ENCODE measurements around the gene BCKDHB. TPM values are rescaled to one million over a fixed set of nuclear protein-coding genes. Genes with fewer than 3 reads are reported as not detected.
"Not testable (repeated sequence)": the region's sequence is repeated elsewhere in the genome, so short reads cannot be mapped to it uniquely, and the experiment has no call there.

The BCKDHB gene
- total RNA-seq, 3 donors from 2014 or later (not counting 1 experiment from before 2014, with no cell fraction given) = 11.1 to 13.7 (median 12.8) TPM

GRCh38 chr6:80233958-80234357 is 127.5 kb downstream of the BCKDHB start:
- H3K27me3 ChIP-seq (ENCODE audit: control insufficient read depth, insufficient read depth, low read length) = no peaks in the 10 kb centered on the region
- no peaks in the 10 kb centered on the region for H3K4me1 ChIP-seq (ENCODE audit: control insufficient read depth, insufficient read depth, low read length)
- H3K4me3 ChIP-seq (ENCODE audit: low read length) = no peak overlapping the region
- TF ChIP-seq CTCF (IDR thresholded peaks at IDR 0.05) = no peak
- no peak overlapping the region for H3K4me3 Mint-ChIP-seq
- ATAC-seq (no peak), DNase-seq (no peak)
- H3K27ac Mint-ChIP-seq = no peak overlapping the region
- no peaks in the 10 kb centered on the region for H3K36me3 Mint-ChIP-seq
- no peak overlapping the region for H3K27ac ChIP-seq (ENCODE audit: low read length)
- no peaks in the 10 kb centered on the region for H3K9me3 Mint-ChIP-seq
- H3K36me3 ChIP-seq (ENCODE audit: control insufficient read depth, insufficient read depth, low read length) = no peaks in the 10 kb centered on the region
- no peaks in the 10 kb centered on the region for H3K9me3 ChIP-seq (ENCODE audit: control insufficient read depth, insufficient read depth, low read length)
- WGBS (ENCODE audit: insufficient coverage) = 94% methylated on average over 5 of the region's 5 CpGs
- intact Hi-C loops (cut with micrococcal nuclease) = no loop called here
- H3K27me3 Mint-ChIP-seq (ENCODE audit: low read depth in 2 of 2) = no peaks in the 10 kb centered on the region
- no peaks in the 10 kb centered on the region for H3K4me1 Mint-ChIP-seq

- no peaks in the 10 kb centered on the region for H3K36me3 Mint-ChIP-seq
- intact Hi-C loops (cut with micrococcal nuclease) = no loop called here
These were observed 127.9 kb downstream of the BCKDHB start for GRCh38 chr6:80234401-80234800.

GRCh38 chr6:80234908-80235307 is 128.4 kb downstream of the BCKDHB start:
- H3K9me3 Mint-ChIP-seq = no peaks in the 10 kb centered on the region
- H3K27ac Mint-ChIP-seq = no peak overlapping the region
- no peaks in the 10 kb centered on the region for H3K4me1 Mint-ChIP-seq
- TF ChIP-seq CTCF (IDR thresholded peaks at IDR 0.05) = no peak
- no peak overlapping the region for H3K4me3 Mint-ChIP-seq
- no peaks in the 10 kb centered on the region for H3K27me3 Mint-ChIP-seq (ENCODE audit: low read depth in 2 of 2)
- Histone ChIP-seq H3K9me3 (ENCODE audit: control insufficient read depth, insufficient read depth, low read length) (no peaks in the 10 kb centered on the region), H3K27ac (ENCODE audit: low read length) (no peak overlapping the region), H3K4me3 (ENCODE audit: low read length) (no peak overlapping the region), H3K27me3 (ENCODE audit: control insufficient read depth, insufficient read depth, low read length) (no peaks in the 10 kb centered on the region), H3K36me3 (ENCODE audit: control insufficient read depth, insufficient read depth, low read length) (no peaks in the 10 kb centered on the region), H3K4me1 (ENCODE audit: control insufficient read depth, insufficient read depth, low read length) (no peaks in the 10 kb centered on the region)
- intact Hi-C loops (cut with micrococcal nuclease) = no loop called here
- ATAC-seq = no peak
- 93% methylated on average over 1 of the region's 1 CpG for WGBS (ENCODE audit: insufficient coverage)
- no peaks in the 10 kb centered on the region for H3K36me3 Mint-ChIP-seq
- DNase-seq = no peak

More at GRCh38 chr6:80234401-80234800, 127.9 kb downstream of the BCKDHB start:
- Mint-ChIP-seq H3K9me3 (no peaks in the 10 kb centered on the region), H3K4me1 (no peaks in the 10 kb centered on the region), H3K27ac (no peak overlapping the region), H3K27me3 (ENCODE audit: low read depth in 2 of 2) (no peaks in the 10 kb centered on the region), H3K4me3 (no peak overlapping the region)
- no CpG with 5 or more reads among the region's 2 CpGs for WGBS (ENCODE audit: insufficient coverage)
- Histone ChIP-seq H3K4me1 (ENCODE audit: control insufficient read depth, insufficient read depth, low read length) (no peaks in the 10 kb centered on the region), H3K27ac (ENCODE audit: low read length) (no peak overlapping the region), H3K4me3 (ENCODE audit: low read length) (no peak overlapping the region), H3K9me3 (ENCODE audit: control insufficient read depth, insufficient read depth, low read length) (no peaks in the 10 kb centered on the region), H3K36me3 (ENCODE audit: control insufficient read depth, insufficient read depth, low read length) (no peaks in the 10 kb centered on the region), H3K27me3 (ENCODE audit: control insufficient read depth, insufficient read depth, low read length) (no peaks in the 10 kb centered on the region)
- DNase-seq = no peak
- no peak for TF ChIP-seq CTCF (IDR thresholded peaks at IDR 0.05)
- ATAC-seq = no peak

- Histone ChIP-seq H3K36me3 (ENCODE audit: control insufficient read depth, insufficient read depth, low read length) (no peaks in the 10 kb centered on the region), H3K27ac (ENCODE audit: low read length) (no peak overlapping the region), H3K27me3 (ENCODE audit: control insufficient read depth, insufficient read depth, low read length) (no peaks in the 10 kb centered on the region), H3K4me3 (ENCODE audit: low read length) (no peak overlapping the region), H3K9me3 (ENCODE audit: control insufficient read depth, insufficient read depth, low read length) (no peaks in the 10 kb centered on the region), H3K4me1 (ENCODE audit: control insufficient read depth, insufficient read depth, low read length) (no peaks in the 10 kb centered on the region)
- H3K4me3 Mint-ChIP-seq = no peak overlapping the region
- no peak for DNase-seq
- H3K9me3 Mint-ChIP-seq = no peaks in the 10 kb centered on the region
- no peak for ATAC-seq
- no peaks in the 10 kb centered on the region for H3K36me3 Mint-ChIP-seq
- intact Hi-C loops (cut with micrococcal nuclease) = no loop called here
- H3K27ac Mint-ChIP-seq = no peak overlapping the region
- no peaks in the 10 kb centered on the region for H3K27me3 Mint-ChIP-seq (ENCODE audit: low read depth in 2 of 2)
- TF ChIP-seq CTCF (IDR thresholded peaks at IDR 0.05) = no peak
- no peaks in the 10 kb centered on the region for H3K4me1 Mint-ChIP-seq
- WGBS (ENCODE audit: insufficient coverage) = 100% methylated on average over 1 of the region's 1 CpG
These were observed 129.2 kb downstream of the BCKDHB start for GRCh38 chr6:80235647-80236046.

GRCh38 chr6:80238754-80239153 is 132.3 kb downstream of the BCKDHB start:
- H3K4me1 ChIP-seq (ENCODE audit: control insufficient read depth, insufficient read depth, low read length); H3K27me3 Mint-ChIP-seq (ENCODE audit: low read depth in 2 of 2); H3K4me3 Mint-ChIP-seq; H3K4me3 ChIP-seq (ENCODE audit: low read length); H3K27ac ChIP-seq (ENCODE audit: low read length); H3K9me3 ChIP-seq (ENCODE audit: control insufficient read depth, insufficient read depth, low read length); H3K27ac Mint-ChIP-seq; DNase-seq; H3K36me3 Mint-ChIP-seq; H3K27me3 ChIP-seq (ENCODE audit: control insufficient read depth, insufficient read depth, low read length); H3K36me3 ChIP-seq (ENCODE audit: control insufficient read depth, insufficient read depth, low read length); H3K9me3 Mint-ChIP-seq; intact Hi-C loops (cut with micrococcal nuclease); ATAC-seq; H3K4me1 Mint-ChIP-seq: not testable (repeated sequence)
- WGBS (ENCODE audit: insufficient coverage) = 100% methylated on average over 2 of the region's 2 CpGs
